SU-DHL-6 (cell line): ENCODE measurements around the gene SLC34A3.

Experiments used
- EZH2phosphoT487 ChIP-seq: fragments of 200-600 bp; sonication (generic), shearing (Covaris generic); conservative IDR thresholded peaks from 2 replicates; pipeline ENCODE4 v1.6.1; 2018; ENCODE audit warnings: mild to moderate bottlenecking, antibody characterized with exemption, low read length, moderate library complexity, mixed read lengths
- TF ChIP-seq, protein P1 (sequence below): fragments of 200-600 bp; sonication (generic); IDR thresholded peaks from one replicate; pipeline ENCODE4 v1.5.1; 2017; ENCODE audit warnings: antibody characterized with exemption, mild to moderate bottlenecking, low read length, moderate library complexity; ENCODE audit not compliant: insufficient read depth, poor library complexity, severe bottlenecking

DNA sequence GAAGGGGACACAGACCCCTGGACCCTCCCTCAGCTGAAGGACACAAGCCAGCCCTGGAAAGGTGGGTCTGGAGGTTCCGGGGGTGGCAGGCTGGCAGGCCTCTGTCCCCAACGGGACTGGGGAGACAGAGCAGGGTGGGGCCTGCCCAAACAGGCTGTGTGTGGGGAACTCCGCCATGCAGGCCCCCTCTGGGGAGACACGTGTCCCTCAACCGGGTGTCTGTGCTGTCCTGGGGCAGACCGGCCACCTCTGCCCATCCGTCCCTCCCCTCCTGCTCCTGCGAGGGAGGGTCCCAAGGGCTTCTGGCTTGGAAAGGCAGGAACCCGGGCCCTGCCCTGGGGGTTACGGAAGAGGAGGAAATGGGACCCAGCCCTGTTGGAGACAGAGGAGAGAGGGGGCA, 1.4 kb downstream of the SLC34A3 start:
- TF ChIP-seq, protein P1, sequence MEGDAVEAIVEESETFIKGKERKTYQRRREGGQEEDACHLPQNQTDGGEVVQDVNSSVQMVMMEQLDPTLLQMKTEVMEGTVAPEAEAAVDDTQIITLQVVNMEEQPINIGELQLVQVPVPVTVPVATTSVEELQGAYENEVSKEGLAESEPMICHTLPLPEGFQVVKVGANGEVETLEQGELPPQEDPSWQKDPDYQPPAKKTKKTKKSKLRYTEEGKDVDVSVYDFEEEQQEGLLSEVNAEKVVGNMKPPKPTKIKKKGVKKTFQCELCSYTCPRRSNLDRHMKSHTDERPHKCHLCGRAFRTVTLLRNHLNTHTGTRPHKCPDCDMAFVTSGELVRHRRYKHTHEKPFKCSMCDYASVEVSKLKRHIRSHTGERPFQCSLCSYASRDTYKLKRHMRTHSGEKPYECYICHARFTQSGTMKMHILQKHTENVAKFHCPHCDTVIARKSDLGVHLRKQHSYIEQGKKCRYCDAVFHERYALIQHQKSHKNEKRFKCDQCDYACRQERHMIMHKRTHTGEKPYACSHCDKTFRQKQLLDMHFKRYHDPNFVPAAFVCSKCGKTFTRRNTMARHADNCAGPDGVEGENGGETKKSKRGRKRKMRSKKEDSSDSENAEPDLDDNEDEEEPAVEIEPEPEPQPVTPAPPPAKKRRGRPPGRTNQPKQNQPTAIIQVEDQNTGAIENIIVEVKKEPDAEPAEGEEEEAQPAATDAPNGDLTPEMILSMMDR: no peak
- TF ChIP-seq EZH2phosphoT487: no peak
